H1 (cell line): ENCODE results near the gene TCERG1L. TPM values are rescaled to one million over a fixed set of nuclear protein-coding genes. Genes with fewer than 3 reads are reported as not detected.
A peak's percentile ranks its signal among the peaks of the same experiment; 100 is the strongest.

Experiments used
- CTCF ChIA-PET: fragments of 300-600 bp; sonication (Branson Sonifier 250); formaldehyde crosslinking; loops from one replicate; lab custom pipeline; 2021; ENCODE audit not compliant: partially characterized antibody; lab: Charles Lee
- POLR2A ChIA-PET: fragments of 300-600 bp; sonication (Branson Sonifier 250); formaldehyde crosslinking; loops from one replicate; lab custom pipeline; 2021; ENCODE audit warnings: inconsistent platforms; ENCODE audit not compliant: partially characterized antibody; lab: Charles Lee
- DNase-seq, 2 experiments: peaks; one replicate each; pipeline versions ENCODE4 v3.0.0 to v3.0.0-alpha.2; 2010 to 2022; ENCODE audit warnings: low spot score in 2 of 2, low read depth in 1 of 2, mixed read lengths in 1 of 2
- FAIRE-seq: peaks from 2 replicates; lab custom pipeline; 2011; peaks lifted over from hg19 to GRCh38; lab: Jason Lieb, UNC
- H2AFZ ChIP-seq: 2 replicates; pipeline ENCODE4 v1.8.1; 2012; ENCODE audit warnings: low read length, inconsistent platforms
- H2AK5ac ChIP-seq: 2 replicates; pipeline ENCODE4 v1.6.1; 2013; ENCODE audit warnings: low read depth, low read length
- H2BK120ac ChIP-seq: replicated peaks from 2 replicates; pipeline ENCODE3; 2013; ENCODE audit warnings: low read depth, low read length, inconsistent platforms
- H2BK12ac ChIP-seq: 2 replicates; pipeline ENCODE4 v1.6.1; 2013; ENCODE audit warnings: low read depth, low read length
- H2BK15ac ChIP-seq: 2 replicates; pipeline ENCODE4 v1.6.1; 2013; ENCODE audit warnings: low read length
- H2BK20ac ChIP-seq: 2 replicates; pipeline ENCODE4 v1.6.1; 2013; ENCODE audit warnings: low read length
- H2BK5ac ChIP-seq: 2 replicates; pipeline ENCODE4 v1.6.1; 2013; ENCODE audit warnings: low read depth, low read length
- H3K14ac ChIP-seq: 2 replicates; pipeline ENCODE4 v1.6.1; 2013; ENCODE audit warnings: inconsistent platforms; ENCODE audit not compliant: insufficient read length
- H3K18ac ChIP-seq: 2 replicates; pipeline ENCODE4 v1.6.1; 2013; ENCODE audit warnings: low read length; ENCODE audit errors: extremely low read depth
- H3K23ac ChIP-seq: 2 replicates; pipeline ENCODE4 v1.6.1; 2013; ENCODE audit warnings: inconsistent platforms; ENCODE audit not compliant: insufficient read length
- H3K23me2 ChIP-seq: 2 replicates; pipeline ENCODE4 v1.6.1; 2013; ENCODE audit warnings: low read depth, low read length
- H3K27ac ChIP-seq: 2 replicates; pipeline ENCODE4 v1.6.1; 2011; ENCODE audit warnings: low read depth, low read length, inconsistent platforms
- H3K27me3 ChIP-seq, 4 experiments: replicated peaks in 1 of 4; 1 replicate in 1 of 4; 2 replicates in 3 of 4; pipeline versions ENCODE4 v1.6.1 to v1.8.1; 2011 to 2013; ENCODE audit warnings: low read length in 3 of 4, mild to moderate bottlenecking in 3 of 4, inconsistent platforms in 2 of 4, mixed read lengths in 2 of 4, moderate library complexity in 1 of 4; ENCODE audit not compliant: control insufficient read depth in 3 of 4, insufficient read depth in 3 of 4; ENCODE audit errors: extremely low read depth in 1 of 4
- H3K36me3 ChIP-seq, 4 experiments: 2 replicates each; pipeline versions ENCODE4 v1.6.1 to v1.8.1; 2011 to 2013; ENCODE audit warnings: mild to moderate bottlenecking in 4 of 4, low read length in 3 of 4, moderate library complexity in 2 of 4, control low read depth in 1 of 4, inconsistent platforms in 1 of 4; ENCODE audit not compliant: insufficient read depth in 4 of 4, control insufficient read depth in 2 of 4
- H3K4ac ChIP-seq: replicated peaks from 2 replicates; pipeline ENCODE3; 2013; ENCODE audit warnings: low read length, low read depth, mixed read lengths, inconsistent platforms; ENCODE audit not compliant: insufficient read length
- H3K4me1 ChIP-seq, 4 experiments: replicated peaks in 1 of 4; 1 replicate in 1 of 4; 2 replicates in 3 of 4; pipeline versions ENCODE4 v1.6.1 to v1.8.1; 2011 to 2013; ENCODE audit warnings: low read length in 3 of 4, inconsistent platforms in 2 of 4, mixed read lengths in 1 of 4; ENCODE audit not compliant: insufficient read depth in 4 of 4, control insufficient read depth in 3 of 4
- H3K4me2 ChIP-seq, 2 experiments: 2 replicates each; pipeline versions ENCODE4 v1.6.1 to v1.8.1; 2011 to 2013; ENCODE audit warnings: low read depth in 2 of 2, low read length in 2 of 2, control low read depth in 1 of 2, inconsistent platforms in 1 of 2, mild to moderate bottlenecking in 1 of 2; ENCODE audit not compliant: insufficient read depth in 1 of 2
- H3K4me3 ChIP-seq, 4 experiments: fragments of 200-600, 300-600 bp in 1 of 4; sonication (generic), shearing (Covaris generic), sonication (Bioruptor Twin) in 1 of 4; 2 replicates each; pipeline versions ENCODE4 v1.5.1 to v1.8.1; 2011 to 2016; ENCODE audit warnings: low read length in 4 of 4, low read depth in 3 of 4, control low read depth in 2 of 4, inconsistent platforms in 2 of 4, mild to moderate bottlenecking in 2 of 4, mixed read lengths in 1 of 4, moderate library complexity in 1 of 4; ENCODE audit not compliant: insufficient read depth in 2 of 4; ENCODE audit errors: extremely low read depth in 1 of 4
- H3K56ac ChIP-seq: replicated peaks from 2 replicates; pipeline ENCODE3; 2013; ENCODE audit warnings: low read depth, mild to moderate bottlenecking, mixed read lengths, low read length, inconsistent platforms; ENCODE audit not compliant: insufficient read length
- H3K79me1 ChIP-seq: 2 replicates; pipeline ENCODE4 v1.6.1; 2013; ENCODE audit warnings: low read depth, low read length, control low read depth
- H3K79me2 ChIP-seq, 2 experiments: 2 replicates each; pipeline versions ENCODE4 v1.6.1 to v1.8.1; 2012 to 2013; ENCODE audit warnings: low read length in 2 of 2, mild to moderate bottlenecking in 2 of 2, inconsistent platforms in 1 of 2; ENCODE audit not compliant: insufficient read depth in 2 of 2, control insufficient read depth in 1 of 2
- H3K9ac ChIP-seq, 4 experiments: replicated peaks in 1 of 4; 1 replicate in 1 of 4; 2 replicates in 3 of 4; pipeline versions ENCODE4 v1.6.1 to v1.8.1; 2011 to 2013; ENCODE audit warnings: low read depth in 3 of 4, low read length in 3 of 4, control low read depth in 2 of 4, mild to moderate bottlenecking in 2 of 4, moderate library complexity in 2 of 4, inconsistent platforms in 1 of 4; ENCODE audit errors: extremely low read depth in 1 of 4
- H3K9me3 ChIP-seq, 2 experiments: 2 replicates each; pipeline versions ENCODE4 v1.6.1 to v1.8.1; 2012 to 2013; ENCODE audit warnings: mild to moderate bottlenecking in 2 of 2, moderate library complexity in 2 of 2, control low read depth in 1 of 2, inconsistent platforms in 1 of 2, low read depth in 1 of 2, low read length in 1 of 2, mixed read lengths in 1 of 2; ENCODE audit not compliant: insufficient read depth in 2 of 2
- H4K20me1 ChIP-seq, 2 experiments: replicated peaks in 1 of 2; 2 replicates each; pipeline versions ENCODE3 to v1.8.1; 2011 to 2013; ENCODE audit warnings: inconsistent platforms in 2 of 2, low read length in 2 of 2, mild to moderate bottlenecking in 1 of 2; ENCODE audit not compliant: insufficient read depth in 2 of 2, control insufficient read depth in 1 of 2
- H4K5ac ChIP-seq: 2 replicates; pipeline ENCODE4 v1.6.1; 2013; ENCODE audit warnings: low read length, low read depth, mixed read lengths, inconsistent platforms; ENCODE audit not compliant: insufficient read length
- H4K8ac ChIP-seq: 2 replicates; pipeline ENCODE4 v1.8.0; 2013; ENCODE audit warnings: mild to moderate bottlenecking, moderate library complexity, low read length, inconsistent platforms; ENCODE audit not compliant: insufficient read depth; ENCODE audit errors: extremely low read depth
- H4K91ac ChIP-seq: replicated peaks from 2 replicates; pipeline ENCODE3; 2013; ENCODE audit warnings: low read length, mixed read lengths, inconsistent platforms; ENCODE audit not compliant: insufficient read length
- ATF2 ChIP-seq: IDR thresholded peaks from 2 replicates; pipeline ENCODE4 v1.6.1; 2012; ENCODE audit warnings: low read length, inconsistent platforms
- BRCA1 ChIP-seq: IDR thresholded peaks from 2 replicates; pipeline ENCODE4 v1.6.1; 2012; ENCODE audit warnings: low read depth, low read length, improper control_type of control experiment
- CEBPB ChIP-seq: IDR thresholded peaks from 2 replicates; pipeline ENCODE4 v1.6.1; 2012; ENCODE audit warnings: low read depth, low read length
- RNF2 ChIP-seq: fragments of 200-900, 300-1000 bp; sonication (generic); IDR thresholded peaks from 2 replicates; pipeline ENCODE4 v1.7.1; 2016; ENCODE audit warnings: borderline replicate concordance, low read depth, mild to moderate bottlenecking, antibody characterized with exemption, low read length; ENCODE audit not compliant: poor library complexity, severe bottlenecking; ENCODE audit errors: missing control alignments
- SP1 ChIP-seq: IDR thresholded peaks from 2 replicates; pipeline ENCODE4 v1.6.1; 2011; ENCODE audit warnings: low read depth, low read length
- TAF7 ChIP-seq: optimal IDR thresholded peaks from 2 replicates; pipeline ENCODE3; 2011; ENCODE audit warnings: low read depth, mild to moderate bottlenecking, inconsistent platforms, low read length, moderate library complexity, borderline replicate concordance
- TEAD4 ChIP-seq: IDR thresholded peaks from 2 replicates; pipeline ENCODE4 v1.6.1; 2012; ENCODE audit warnings: low read depth, low read length, inconsistent platforms, mixed read lengths
- YY1 ChIP-seq: IDR thresholded peaks from 2 replicates; pipeline ENCODE4 v1.6.1; 2011; ENCODE audit warnings: low read depth, mild to moderate bottlenecking, low read length
- WGBS, 2 experiments: shearing (Covaris generic) in 1 of 2; methylation state at CpG; one replicate each; pipeline versions ENCODE4 v1.1.6 to v1.1.7; 2013 to 2015; ENCODE audit warnings: low lambda C conversion rate in 2 of 2, mixed read lengths in 2 of 2, inconsistent platforms in 1 of 2, low coverage in 1 of 2, missing lambda C conversion rate in 1 of 2; ENCODE audit not compliant: insufficient replicate concordance in 2 of 2, insufficient coverage in 1 of 2, insufficient read length in 1 of 2; ENCODE audit errors: extremely low coverage in 1 of 2, missing lambda C conversion rate in 1 of 2; 5-methylcytosine and 5-hydroxymethylcytosine counted together
- polyA plus RNA-seq, 7 experiments: library from polyadenylated mRNA; depleted of rRNA in 3 of 7; stranded (reverse) in 5 of 7; unstranded in 2 of 7; fragments of >200 nt in 5 of 7; fragments of 200-250 nt in 2 of 7; gene quantifications; 1 replicate in 5 of 7; 2 replicates in 1 of 7; 4 replicates in 1 of 7; pipeline versions ENCODE4 v1.2.1 to v1.2.3, GENCODE V29; 2011 to 2013; ENCODE audit warnings: missing spikeins in 2 of 7, mixed read lengths in 2 of 7
- total RNA-seq: library from RNA; stranded (reverse); fragmentation: NEBNext Ultra II Directional; extraction: Animal tissue kit (Norgen Biotek cat#: 25700); gene quantifications from 2 replicates; pipeline ENCODE4 v1.2.1, GENCODE V29; 2021

Gene TCERG1L
- total and polyA plus RNA-seq, 2 of the 8 experiments (the other 6 are each of a cell fraction or from before 2014, with no cell fraction given): 3.9 to 6.9 TPM

- no peak overlapping the region for H3K23ac ChIP-seq
- no peak overlapping the region for H3K14ac ChIP-seq
- no peak overlapping the region for H3K56ac ChIP-seq
- H3K4me1 ChIP-seq: peaks cover 0 to 11% (median 4%) of the 10 kb centered on the region in 4 experiments; a peak in 4 of 7 replicates
- H2BK15ac ChIP-seq: no peak overlapping the region
- H3K4ac ChIP-seq: no peak overlapping the region
- H4K20me1 ChIP-seq: no peaks in the 10 kb centered on the region
- FAIRE-seq (no peak), DNase-seq (no peak)
- CTCF ChIA-PET: interaction anchor here (2.3 kb wide), 1 partner anchor 11 kb away, joined by 8 read pairs; no protein-coding TSS in a partner anchor
- H3K27ac ChIP-seq: no peak overlapping the region
- WGBS, 2 experiments: 92% methylated on average over 11 of the region's 12 CpGs; no CpG with 5 or more reads in 1 of the 2 experiments
- H2BK120ac ChIP-seq: no peak overlapping the region
- H3K9ac ChIP-seq: no peak overlapping the region
- H2AFZ ChIP-seq: no peak overlapping the region
- 0 out of 2 replicates have a peak overlapping the region, but pooled peaks have one; percentile 53 for H2AK5ac ChIP-seq
- no peaks in the 10 kb centered on the region for H3K36me3 ChIP-seq
- H2BK20ac ChIP-seq: no peak overlapping the region
- peak overlapping the region; percentile 94; the same call in 1 of the 2 replicates for H2BK5ac ChIP-seq
- H4K5ac ChIP-seq: no peak overlapping the region
- POLR2A ChIA-PET: no interaction called here
- no peaks in the 10 kb centered on the region for H3K79me1 ChIP-seq
- no peak overlapping the region for H3K4me2 ChIP-seq
- H3K27me3 ChIP-seq: no peaks in the 10 kb centered on the region
- H3K9me3 ChIP-seq: no peaks in the 10 kb centered on the region; a peak in 1 of 4 replicates
- no peak overlapping the region for H3K4me3 ChIP-seq
- no peak overlapping the region for H2BK12ac ChIP-seq
- H4K8ac ChIP-seq: no peak overlapping the region
- peak overlapping the region; percentile 74 for H4K91ac ChIP-seq
- no peaks in the 10 kb centered on the region for H3K79me2 ChIP-seq
- no peak overlapping the region; the same call in 1 of the 2 replicates for H3K18ac ChIP-seq
- H3K23me2 ChIP-seq: no peaks in the 10 kb centered on the region
- TF ChIP-seq TAF7 (no peak), SP1 (no peak), ATF2 (no peak), RNF2 (no peak), TEAD4 (no peak), BRCA1 (no peak), YY1 (no peak), CEBPB (no peak)
Observed at GRCh38 chr10:131095313-131095580, 216.3 kb downstream of the TCERG1L start.
